GM10266 (cell line): ENCODE results near the gene EML2.

Experiments
- DNase-seq: peaks from one replicate; pipeline ENCODE4 v3.0.0; 2012; ENCODE audit errors: extremely low spot score
- TF ChIP-seq, protein P1 (sequence below): IDR thresholded peaks from 2 replicates; pipeline ENCODE4 v1.5.1; 2012; ENCODE audit warnings: mild to moderate bottlenecking, low read depth; ENCODE audit not compliant: control insufficient read depth, insufficient read depth; ENCODE audit errors: missing control alignments

Gene EML2

DNA sequence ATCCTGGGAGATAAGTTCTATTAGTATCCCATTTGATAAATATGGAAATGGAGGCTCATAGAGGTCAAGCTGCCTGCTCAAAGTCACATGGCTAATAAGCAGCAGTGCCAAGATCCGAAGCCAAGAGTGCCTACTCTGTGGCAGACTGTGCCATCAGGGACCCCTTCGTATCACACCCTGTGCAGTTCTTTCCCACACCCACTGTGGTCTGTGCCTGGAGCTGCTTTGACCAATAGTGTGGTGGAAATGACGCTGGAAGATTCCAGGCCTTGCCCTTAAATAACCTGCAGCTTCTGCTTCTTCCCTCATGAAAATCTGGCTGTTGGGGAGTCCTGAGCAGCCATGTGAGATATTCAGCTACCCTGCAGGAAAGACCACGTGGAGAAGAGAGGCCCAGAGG lies 64.7 kb downstream of the EML2 start:
- TF ChIP-seq, protein P1, sequence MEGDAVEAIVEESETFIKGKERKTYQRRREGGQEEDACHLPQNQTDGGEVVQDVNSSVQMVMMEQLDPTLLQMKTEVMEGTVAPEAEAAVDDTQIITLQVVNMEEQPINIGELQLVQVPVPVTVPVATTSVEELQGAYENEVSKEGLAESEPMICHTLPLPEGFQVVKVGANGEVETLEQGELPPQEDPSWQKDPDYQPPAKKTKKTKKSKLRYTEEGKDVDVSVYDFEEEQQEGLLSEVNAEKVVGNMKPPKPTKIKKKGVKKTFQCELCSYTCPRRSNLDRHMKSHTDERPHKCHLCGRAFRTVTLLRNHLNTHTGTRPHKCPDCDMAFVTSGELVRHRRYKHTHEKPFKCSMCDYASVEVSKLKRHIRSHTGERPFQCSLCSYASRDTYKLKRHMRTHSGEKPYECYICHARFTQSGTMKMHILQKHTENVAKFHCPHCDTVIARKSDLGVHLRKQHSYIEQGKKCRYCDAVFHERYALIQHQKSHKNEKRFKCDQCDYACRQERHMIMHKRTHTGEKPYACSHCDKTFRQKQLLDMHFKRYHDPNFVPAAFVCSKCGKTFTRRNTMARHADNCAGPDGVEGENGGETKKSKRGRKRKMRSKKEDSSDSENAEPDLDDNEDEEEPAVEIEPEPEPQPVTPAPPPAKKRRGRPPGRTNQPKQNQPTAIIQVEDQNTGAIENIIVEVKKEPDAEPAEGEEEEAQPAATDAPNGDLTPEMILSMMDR: no peak
- no peak for DNase-seq

DNA sequence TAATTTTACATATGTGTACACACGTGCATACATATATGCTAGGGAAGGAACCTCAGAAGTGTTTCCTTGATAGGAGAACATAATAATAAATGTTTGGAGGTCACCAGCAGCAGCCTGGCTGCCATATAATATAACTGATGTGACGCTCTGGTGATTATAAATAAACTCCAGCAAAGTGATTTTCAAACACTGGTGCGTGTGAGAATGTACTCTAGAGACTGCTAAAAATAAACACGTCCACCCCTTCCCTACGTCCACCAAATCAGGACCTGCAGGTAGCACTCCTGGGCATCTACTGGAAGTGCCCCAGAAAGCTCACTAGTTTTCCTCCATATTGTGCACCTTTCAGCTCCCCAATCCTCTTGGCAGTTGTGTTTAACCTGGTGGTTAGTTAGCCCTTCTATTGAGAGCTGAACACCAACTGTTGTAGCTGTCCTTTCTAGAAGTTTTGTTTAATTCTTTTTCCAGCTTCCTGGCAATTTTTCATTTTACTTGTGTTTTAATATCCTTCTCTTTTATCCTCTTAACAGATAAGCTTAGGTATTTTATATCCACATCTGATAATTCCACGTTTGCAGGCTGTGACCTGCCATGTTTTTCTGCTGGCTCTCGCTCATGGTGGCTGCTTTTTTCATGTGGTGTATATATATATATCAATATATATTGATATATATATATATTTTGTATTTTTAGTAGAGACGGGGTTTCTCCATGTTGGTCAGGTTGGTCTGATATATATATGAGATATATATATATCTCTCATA lies 67.6 kb downstream of the EML2 start:
- DNase-seq: no peak
- TF ChIP-seq, protein P1: no peak

DNA sequence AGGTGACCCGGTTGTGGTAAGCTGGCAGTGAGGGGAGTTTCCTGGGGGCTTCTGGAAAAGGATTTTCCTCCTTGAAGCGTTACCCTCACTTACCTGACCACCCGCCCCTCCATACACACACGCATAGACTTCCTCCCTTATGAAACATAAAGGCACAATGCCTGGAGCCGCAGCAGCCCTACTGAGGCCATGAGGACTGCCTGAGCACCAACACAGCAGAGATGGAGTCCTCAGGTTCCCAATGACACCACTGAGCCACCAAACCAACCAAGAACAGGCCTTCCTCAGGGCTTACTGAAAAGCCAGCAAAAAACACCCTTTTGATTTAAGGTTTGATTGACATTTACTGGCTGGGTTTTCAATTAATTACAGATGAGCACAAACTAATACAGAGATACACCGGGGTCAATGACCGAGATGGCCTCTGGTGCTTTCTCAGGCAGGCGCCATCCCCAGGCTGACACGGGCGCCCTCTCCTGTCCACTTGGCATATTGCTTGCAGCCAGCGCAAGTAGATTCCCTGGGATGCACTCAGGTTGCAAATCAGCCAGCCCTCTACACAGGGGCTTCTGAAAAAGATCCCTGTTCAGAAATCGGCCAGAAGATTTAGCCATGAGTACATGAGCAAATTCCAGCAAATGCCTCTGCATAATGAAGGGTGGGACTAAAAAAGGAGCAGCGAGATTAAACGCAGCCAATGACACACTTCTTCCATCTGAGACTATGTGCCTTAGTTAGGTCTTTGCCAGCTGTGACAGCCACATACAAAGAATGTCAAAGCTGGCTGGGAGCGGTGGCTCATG lies 69.4 kb downstream of the EML2 start:
- TF ChIP-seq, protein P1: peak; percentile 73
- peak; percentile 40 for DNase-seq

DNA sequence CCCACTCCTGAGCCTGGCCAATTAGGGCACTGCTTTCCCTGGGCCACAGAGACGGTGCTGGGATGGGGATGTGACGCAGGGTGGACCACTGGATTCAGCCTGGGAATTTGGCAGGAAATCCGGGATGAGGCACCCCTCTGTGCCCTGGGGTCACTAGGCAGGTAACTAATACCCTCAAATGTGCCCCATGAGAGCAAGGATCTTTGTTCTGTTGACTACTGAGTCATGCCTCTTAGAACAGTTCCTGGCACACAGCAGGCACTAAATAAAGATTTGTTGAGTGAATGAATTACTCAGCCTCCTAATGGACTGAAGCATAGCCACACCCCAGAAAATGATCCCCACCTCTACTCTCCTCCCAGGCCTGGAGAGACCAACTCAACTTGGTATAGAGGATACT lies 70.5 kb downstream of the EML2 start:
- no peak for DNase-seq
- TF ChIP-seq, protein P1: no peak

DNA sequence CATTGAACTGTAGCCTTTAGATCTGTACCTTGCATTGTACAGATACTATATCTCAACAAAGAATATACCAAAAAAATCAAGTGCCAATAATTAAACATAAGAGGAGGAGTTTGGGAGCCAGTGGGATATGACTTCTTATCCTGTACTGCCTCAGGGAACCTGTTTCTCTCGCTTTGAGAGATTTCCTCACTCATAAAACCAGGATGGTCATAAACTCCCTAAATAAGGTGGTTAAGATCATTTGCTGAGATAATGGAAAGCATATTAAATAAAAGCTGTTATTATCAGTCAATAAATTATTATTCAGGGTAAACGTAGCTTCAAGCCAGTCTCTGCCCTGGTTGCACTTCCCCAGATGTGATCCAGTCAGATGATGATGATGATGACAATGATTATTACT lies 71.6 kb downstream of the EML2 start:
- TF ChIP-seq, protein P1: no peak
- no peak for DNase-seq

DNA sequence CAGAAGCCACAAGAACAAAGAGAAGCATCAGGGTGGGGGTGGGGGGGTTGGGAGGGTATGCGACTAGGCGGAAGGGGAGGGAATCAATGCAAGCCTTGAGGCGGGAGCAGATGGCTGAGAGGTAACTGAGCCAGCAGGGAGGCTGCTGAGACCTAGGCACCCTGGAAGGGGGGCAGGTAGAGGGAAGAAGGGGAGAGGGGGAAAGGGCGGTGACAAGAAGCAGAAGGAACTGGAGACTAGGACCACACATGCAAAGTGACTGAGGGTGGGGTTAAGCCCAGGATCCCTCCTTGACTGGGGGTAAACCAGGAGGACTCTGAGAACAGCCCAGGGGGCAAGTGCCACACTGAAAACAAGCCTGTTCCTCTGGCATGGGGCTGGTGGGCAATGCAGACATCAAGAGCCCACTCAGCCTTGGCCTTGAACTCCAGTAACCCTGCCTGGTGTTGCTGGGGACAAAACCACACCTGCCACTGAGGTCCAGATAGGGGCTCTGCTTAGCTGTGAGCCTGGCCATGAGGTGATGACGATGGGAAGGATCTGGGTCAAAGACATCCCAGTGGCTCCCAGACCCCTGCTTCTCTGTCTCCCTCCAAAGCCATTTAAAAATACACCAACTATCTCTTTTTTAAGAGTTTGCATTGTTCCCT lies 74.9 kb downstream of the EML2 start:
- DNase-seq: no peak
- TF ChIP-seq, protein P1: no peak
